ENCODE data around the gene HAL. TPM values are rescaled to one million over a fixed set of nuclear protein-coding genes. Genes with fewer than 3 reads are reported as not detected.

HAL gene
- total and polyA plus RNA-seq, 2 of the 13 experiments (the other 11 are each of a cell fraction or from before 2014, with no cell fraction given) = 0.89 to 37.8 TPM

GRCh38 chr12:95978774-95979173, 17.4 kb downstream of the HAL start (continued):
- TF ChIP-seq PAXIP1 (CRISPR knock-in tag; conservative IDR thresholded peaks at IDR 0.05) (peak; percentile 48; the same call in 1 of the 2 replicates), ZFP36 (IDR thresholded peaks at IDR 0.05; ENCODE audit: borderline replicate concordance, low read depth, low read length, partially characterized antibody) (no peak), REPIN1 (CRISPR knock-in tag; IDR thresholded peaks at IDR 0.05; ENCODE audit: borderline replicate concordance, low read depth) (no peak), SNAPC5 (CRISPR knock-in tag; IDR thresholded peaks at IDR 0.05; ENCODE audit: borderline replicate concordance) (no peak), ARID5B (CRISPR knock-in tag; IDR thresholded peaks at IDR 0.05) (peak; percentile 67), HNF4G (IDR thresholded peaks at IDR 0.05; ENCODE audit: borderline replicate concordance, low read depth, low read length) (peak; percentile 13; the same call in 1 of the 2 replicates), HNF4G (CRISPR knock-in tag; IDR thresholded peaks at IDR 0.05; ENCODE audit: borderline replicate concordance, low read depth) (no peak), EP300 (IDR thresholded peaks at IDR 0.05; ENCODE audit: low read depth in 2 of 2, low read length in 2 of 2) (peak in 1 of 2 experiments; percentile 42; a peak in 1 of 4 replicates), EP300 (CRISPR knock-in tag; IDR thresholded peaks at IDR 0.05; ENCODE audit: borderline replicate concordance) (no peak), BRCA1 (CRISPR knock-in tag; IDR thresholded peaks at IDR 0.05) (no peak), GATAD2A (CRISPR knock-in tag; IDR thresholded peaks at IDR 0.05) (peak; percentile 58; the same call in 1 of the 2 replicates), HOXD1 (CRISPR knock-in tag; IDR thresholded peaks at IDR 0.05) (no peak), POGZ (CRISPR knock-in tag; IDR thresholded peaks at IDR 0.05) (peak; percentile 71), CREBL2 (CRISPR knock-in tag; IDR thresholded peaks at IDR 0.05; ENCODE audit: borderline replicate concordance) (no peak), GATAD1 (CRISPR knock-in tag; IDR thresholded peaks at IDR 0.05) (no peak), ZNF180 (CRISPR knock-in tag; IDR thresholded peaks at IDR 0.05; ENCODE audit: borderline replicate concordance, low read depth) (no peak), RNF2 (conservative IDR thresholded peaks at IDR 0.05; ENCODE audit: low read depth) (no peak), ZNF577 (CRISPR knock-in tag; IDR thresholded peaks at IDR 0.05; ENCODE audit: borderline replicate concordance, low read depth) (no peak), POLR2G (IDR thresholded peaks at IDR 0.05; ENCODE audit: low read depth, low read length) (no peak), SOX6 (IDR thresholded peaks at IDR 0.05) (no peak), SOX6 (CRISPR knock-in tag; IDR thresholded peaks at IDR 0.05) (peak; percentile 75)
- TF ChIP-seq, protein P1, sequence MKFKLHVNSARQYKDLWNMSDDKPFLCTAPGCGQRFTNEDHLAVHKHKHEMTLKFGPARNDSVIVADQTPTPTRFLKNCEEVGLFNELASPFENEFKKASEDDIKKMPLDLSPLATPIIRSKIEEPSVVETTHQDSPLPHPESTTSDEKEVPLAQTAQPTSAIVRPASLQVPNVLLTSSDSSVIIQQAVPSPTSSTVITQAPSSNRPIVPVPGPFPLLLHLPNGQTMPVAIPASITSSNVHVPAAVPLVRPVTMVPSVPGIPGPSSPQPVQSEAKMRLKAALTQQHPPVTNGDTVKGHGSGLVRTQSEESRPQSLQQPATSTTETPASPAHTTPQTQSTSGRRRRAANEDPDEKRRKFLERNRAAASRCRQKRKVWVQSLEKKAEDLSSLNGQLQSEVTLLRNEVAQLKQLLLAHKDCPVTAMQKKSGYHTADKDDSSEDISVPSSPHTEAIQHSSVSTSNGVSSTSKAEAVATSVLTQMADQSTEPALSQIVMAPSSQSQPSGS (CRISPR knock-in tag; IDR thresholded peaks at IDR 0.05) = peak; percentile 31; the same call in 1 of the 2 replicates
